GM12878 (cell line): ENCODE data around the gene UBE2G2. TPM values are rescaled to one million over a fixed set of nuclear protein-coding genes. Genes with fewer than 3 reads are reported as not detected.

Source experiments
- ATF2 ChIP-seq: IDR thresholded peaks from 2 replicates; pipeline ENCODE4 v1.6.1; 2012; ENCODE audit warnings: low read length, inconsistent platforms
- BACH1 ChIP-seq: fragments of 450-650 bp; IDR thresholded peaks from 2 replicates; pipeline ENCODE4 v1.6.1; 2017; ENCODE audit warnings: mild to moderate bottlenecking, borderline replicate concordance
- CUX1 ChIP-seq: IDR thresholded peaks from 2 replicates; pipeline ENCODE4 v1.6.1; 2012; ENCODE audit warnings: improper control_type of control experiment, low read depth, low read length; ENCODE audit not compliant: insufficient replicate concordance
- EED ChIP-seq: sonication (generic); IDR thresholded peaks from 2 replicates; pipeline ENCODE4 v1.6.1; 2016; ENCODE audit warnings: antibody characterized with exemption, low read depth
- EGR1 ChIP-seq, 2 experiments: IDR thresholded peaks; 1 replicate in 1 of 2; 2 replicates in 1 of 2; pipeline ENCODE4 v1.6.1; 2011 to 2012; ENCODE audit warnings: low read depth in 2 of 2, low read length in 2 of 2, borderline replicate concordance in 1 of 2, mild to moderate bottlenecking in 1 of 2, moderate library complexity in 1 of 2
- EZH2 ChIP-seq: IDR thresholded peaks from 2 replicates; pipeline ENCODE4 v1.6.1; 2012; ENCODE audit warnings: low read depth, mild to moderate bottlenecking, control low read depth, inconsistent platforms, low read length, borderline replicate concordance; ENCODE audit not compliant: control insufficient read depth
- FOXM1 ChIP-seq: IDR thresholded peaks from 2 replicates; pipeline ENCODE4 v1.6.1; 2012; ENCODE audit warnings: low read depth, mild to moderate bottlenecking, inconsistent platforms, low read length, moderate library complexity
- HSF1 ChIP-seq: fragments of 150-350 bp; IDR thresholded peaks from 2 replicates; pipeline ENCODE4 v1.6.1; 2014; ENCODE audit warnings: mild to moderate bottlenecking, low read depth, low read length
- IKZF1 ChIP-seq: fragments of 450-650 bp; conservative IDR thresholded peaks from 2 replicates; pipeline ENCODE4 v1.6.1; 2017; ENCODE audit warnings: antibody characterized with exemption, mild to moderate bottlenecking
- JUNB ChIP-seq: IDR thresholded peaks from 2 replicates; pipeline ENCODE4 v1.6.1; 2016; ENCODE audit warnings: antibody characterized with exemption, mild to moderate bottlenecking
- NBN ChIP-seq: fragments of 450-650 bp; IDR thresholded peaks from 2 replicates; pipeline ENCODE4 v1.6.1; 2016
- NFYA ChIP-seq: IDR thresholded peaks from 2 replicates; pipeline ENCODE4 v1.6.1; 2011; ENCODE audit warnings: low read depth, mild to moderate bottlenecking, low read length, improper control_type of control experiment, borderline replicate concordance
- NR2F1 ChIP-seq: fragments of 450-650 bp; conservative IDR thresholded peaks from 2 replicates; pipeline ENCODE4 v1.6.1; 2017; ENCODE audit warnings: mild to moderate bottlenecking
- POLR2A ChIP-seq: IDR thresholded peaks from 2 replicates; pipeline ENCODE4 v1.6.1; 2011; ENCODE audit warnings: low read depth, mild to moderate bottlenecking, low read length
- POLR2AphosphoS5 ChIP-seq: IDR thresholded peaks from 2 replicates; pipeline ENCODE4 v1.6.1; 2011; ENCODE audit warnings: mild to moderate bottlenecking, low read length, inconsistent platforms
- STAT1 ChIP-seq: fragments of 450-650 bp; conservative IDR thresholded peaks from 2 replicates; pipeline ENCODE4 v1.6.1; 2014; ENCODE audit warnings: antibody characterized with exemption, mild to moderate bottlenecking
- TARDBP ChIP-seq: IDR thresholded peaks from 2 replicates; pipeline ENCODE4 v1.6.1; 2016; ENCODE audit warnings: borderline replicate concordance
- USF1 ChIP-seq: IDR thresholded peaks from 2 replicates; pipeline ENCODE4 v1.6.1; 2011; ENCODE audit warnings: borderline replicate concordance, low read depth, mild to moderate bottlenecking, moderate library complexity, mixed read lengths, low read length; ENCODE audit not compliant: insufficient read depth; ENCODE audit errors: extremely low read length
- ZNF217 ChIP-seq: fragments of 450-650 bp; IDR thresholded peaks from 2 replicates; pipeline ENCODE4 v1.6.1; 2017; ENCODE audit warnings: antibody characterized with exemption, mild to moderate bottlenecking
- polyA plus RNA-seq, 11 experiments: library from polyadenylated mRNA; depleted of rRNA in 4 of 11; unstranded in 6 of 11; stranded (reverse) in 5 of 11; fragments of >200 nt; fragmentation: Nextera tagmentation in 4 of 11; fragmentation: Illumina TruSeq in 1 of 11; extraction: Ambion mirVana in 4 of 11; extraction: Trizol in 1 of 11; gene quantifications; 1 replicate in 1 of 11; 2 replicates in 10 of 11; pipeline versions ENCODE4 v1.2.1 to v1.2.3, GENCODE V29; 2011 to 2016; ENCODE audit warnings: inconsistent platforms in 2 of 11, missing spikeins in 2 of 11, low read depth in 1 of 11
- total RNA-seq, 4 experiments: library from RNA; depleted of rRNA in 3 of 4; stranded (reverse); fragments of >200 nt in 3 of 4; fragmentation: Illumina TruSeq in 1 of 4; extraction: Trizol in 1 of 4; gene quantifications; 2 replicates each; pipeline versions ENCODE4 v1.2.1 to v1.2.3, GENCODE V29; 2013 to 2021

UBE2G2 gene
- total and polyA plus RNA-seq, 10 of the 15 experiments (the other 5 are each of a cell fraction or from before 2014, with no cell fraction given) = 27.0 to 139 (median 75.9) TPM

- peak; percentile 79 for TF ChIP-seq IKZF1
- TF ChIP-seq HSF1 = no peak
- TF ChIP-seq ZNF217 = no peak
- peak; percentile 21 for TF ChIP-seq BACH1
- peak; percentile 73; the same call in 1 of the 2 replicates for TF ChIP-seq NR2F1
- peak; percentile 92 for TF ChIP-seq POLR2A
- TF ChIP-seq STAT1 = peak; percentile 71; the same call in 1 of the 2 replicates
- no peak for TF ChIP-seq TARDBP
- TF ChIP-seq FOXM1 = no peak
- no peak for TF ChIP-seq USF1
- no peak for TF ChIP-seq NFYA
- peak; percentile 74; the same call in 1 of the 2 replicates for TF ChIP-seq POLR2AphosphoS5
- no peak for TF ChIP-seq EED
- TF ChIP-seq CUX1 = no peak
- no peak for TF ChIP-seq EZH2
- TF ChIP-seq ATF2 = no peak
- peak in 1 of 2 experiments; percentile 55; a peak in 1 of 3 replicates for TF ChIP-seq EGR1 (IDR thresholded peaks at IDR 0.05; ENCODE audit: borderline replicate concordance in 1 of 2, low read depth in 2 of 2, low read length in 2 of 2)
- no peak for TF ChIP-seq JUNB
- TF ChIP-seq NBN = 0 out of 2 replicates have a peak, but pooled peaks have one; percentile 11
These were observed at the start of gene UBE2G2 (continued) for GRCh38 chr21:44801468-44802395.
